GM21381 (cell line): Measurements from ENCODE around the gene CAMKMT.

Experiments used
- ATAC-seq: cut with Tn5 transposase; IDR thresholded peaks from one replicate; pipeline ENCODE4 v1.9.1; 2021; ENCODE audit warnings: mild to moderate bottlenecking, moderate library complexity; ENCODE audit not compliant: unreplicated experiment

Gene CAMKMT

DNA sequence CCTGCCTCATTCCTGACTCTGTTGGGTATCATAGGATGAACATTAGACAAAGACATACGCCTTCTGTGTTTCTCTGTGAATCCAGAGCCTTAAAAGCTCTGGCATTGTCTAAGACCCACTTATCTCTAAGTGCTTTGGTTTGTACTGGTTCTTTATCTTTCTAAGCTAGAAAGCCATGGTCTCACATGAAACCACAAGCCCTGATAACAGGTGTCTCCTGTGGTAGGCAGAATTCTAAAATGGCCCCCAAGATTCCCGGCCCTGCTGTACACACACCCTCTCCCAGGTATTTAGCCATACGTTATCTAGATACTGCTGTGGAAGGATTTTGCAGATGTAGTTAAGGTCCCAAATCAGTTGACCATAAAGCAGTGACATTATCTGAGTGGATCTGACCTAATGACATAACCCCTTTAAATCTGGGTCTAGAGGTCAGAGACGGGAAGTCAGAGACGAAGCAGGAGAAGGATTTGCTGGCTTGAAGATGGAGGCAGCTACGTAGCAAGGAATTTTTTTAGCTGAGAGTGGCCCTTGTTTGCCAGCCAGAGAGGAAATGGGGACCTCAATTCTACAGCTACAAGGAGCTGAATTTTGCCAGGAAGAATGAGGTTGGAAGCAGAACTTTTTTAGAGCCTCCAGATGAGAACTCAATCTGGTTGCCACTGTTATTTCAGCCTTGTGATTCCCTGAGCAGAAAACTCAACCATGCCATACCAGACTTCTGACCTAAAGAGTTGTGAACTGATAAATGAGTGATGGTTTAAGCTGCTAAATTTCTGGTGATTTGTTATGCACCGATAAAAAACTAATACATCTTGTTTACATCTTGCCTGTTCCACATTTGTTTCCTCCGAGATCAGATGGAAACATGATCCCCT lies 186.7 kb downstream of the CAMKMT start:
- ATAC-seq: no peak

DNA sequence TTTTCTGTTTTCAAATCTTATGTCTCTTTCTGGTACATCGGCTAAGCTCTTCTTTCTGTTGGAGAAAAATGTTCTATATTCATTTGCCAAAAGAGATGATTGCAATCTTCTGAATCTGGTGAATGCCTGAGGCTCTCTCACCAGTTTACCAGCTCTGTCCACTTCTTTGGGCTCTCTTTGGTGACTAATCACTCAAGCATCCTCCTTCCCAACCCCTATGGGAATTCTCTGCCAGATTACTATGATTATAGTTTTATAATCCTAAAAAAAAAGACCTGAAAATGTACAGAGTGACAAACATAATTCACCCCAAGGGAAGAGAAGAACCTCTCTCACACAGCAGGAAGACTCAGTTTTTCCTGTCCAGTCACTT lies 187.3 kb downstream of the CAMKMT start:
- ATAC-seq: no peak

DNA sequence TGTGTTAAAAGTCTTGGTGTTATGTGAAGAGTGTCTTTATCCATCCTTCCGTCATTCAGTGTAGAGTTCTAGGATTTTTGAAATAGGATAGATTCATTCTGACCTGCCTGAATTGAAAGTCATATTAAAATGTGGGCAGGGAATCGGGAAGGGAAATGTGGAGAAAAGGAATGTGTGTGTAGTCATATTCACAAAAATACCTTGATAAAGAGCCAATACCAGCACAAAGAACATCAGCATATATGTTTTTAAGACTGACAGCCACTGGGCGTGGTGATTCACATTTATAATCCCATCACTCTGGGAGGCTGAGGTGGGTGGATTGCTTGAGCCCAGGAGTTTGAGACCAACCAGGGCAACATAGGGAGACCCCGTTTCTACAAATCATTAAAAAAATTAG lies 188.1 kb downstream of the CAMKMT start:
- no peak for ATAC-seq

GRCh38 chr2:44550561-44550960 lies 188.8 kb downstream of the CAMKMT start:
- ATAC-seq: no peak

DNA sequence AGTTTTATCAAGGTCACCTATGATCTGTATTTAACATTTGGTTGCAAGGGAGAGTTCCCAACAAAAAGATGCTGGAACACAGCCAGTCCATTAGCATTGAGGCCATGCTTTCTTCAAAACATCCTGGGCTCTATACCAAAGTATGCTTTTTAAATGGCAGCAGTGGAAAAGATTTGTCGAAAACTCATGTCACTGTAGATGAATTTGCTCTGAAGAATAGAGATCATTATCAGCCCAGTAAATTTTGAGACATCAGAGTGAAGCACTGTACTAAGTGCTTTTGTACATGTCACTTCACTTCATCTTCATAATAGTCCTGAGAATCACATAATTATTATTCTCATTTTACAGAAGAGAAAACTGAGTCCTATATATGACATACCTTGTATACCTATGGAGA lies 189.8 kb downstream of the CAMKMT start:
- ATAC-seq: no peak

GRCh38 chr2:44553456-44553855 lies 191.7 kb downstream of the CAMKMT start:
- ATAC-seq: no peak

GRCh38 chr2:44555700-44556099 lies 194.0 kb downstream of the CAMKMT start:
- ATAC-seq: no peak

DNA sequence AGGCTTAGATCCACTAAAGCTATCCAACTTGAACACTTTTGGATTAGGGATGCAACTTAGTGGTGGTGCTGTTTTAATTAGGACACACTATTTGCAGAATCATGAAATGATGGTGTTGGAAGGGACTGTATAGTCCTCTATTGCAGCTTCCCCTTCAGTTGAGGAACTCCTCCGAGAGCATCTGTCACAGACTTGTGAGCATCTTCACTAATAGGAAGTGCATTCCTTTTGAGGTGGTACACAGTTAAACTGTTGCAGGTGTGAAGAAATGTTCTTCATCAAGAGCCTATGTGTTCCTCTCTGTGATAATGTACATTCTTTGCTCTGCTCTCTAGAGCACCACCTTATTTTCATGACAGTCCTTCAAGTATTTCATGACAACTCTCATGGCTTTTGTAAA lies 197.4 kb downstream of the CAMKMT start:
- ATAC-seq: no peak

GRCh38 chr2:44560352-44560751 lies 198.6 kb downstream of the CAMKMT start:
- no peak for ATAC-seq

DNA sequence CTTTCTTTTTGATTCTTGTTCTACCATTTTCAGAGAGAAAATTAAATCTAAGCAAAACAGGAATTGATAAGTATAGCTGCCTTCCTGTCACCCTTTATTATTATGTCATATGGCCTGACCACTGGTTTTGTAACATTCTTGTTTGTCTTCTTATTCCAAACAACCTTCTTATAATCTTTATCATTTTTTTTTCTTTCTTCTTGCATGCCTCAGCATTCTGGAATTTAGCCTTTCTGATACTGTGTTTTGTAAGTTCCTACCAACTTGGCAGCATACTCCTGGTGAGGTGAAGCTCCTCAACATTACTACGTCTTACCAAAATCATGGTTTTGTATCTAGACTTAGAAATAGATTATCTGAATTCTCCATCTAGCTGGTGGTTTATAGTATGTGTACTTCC lies 199.2 kb downstream of the CAMKMT start:
- no peak for ATAC-seq

- no peak for ATAC-seq
Measured at GRCh38 chr2:44562737-44563136, 201.0 kb downstream of the CAMKMT start.

DNA sequence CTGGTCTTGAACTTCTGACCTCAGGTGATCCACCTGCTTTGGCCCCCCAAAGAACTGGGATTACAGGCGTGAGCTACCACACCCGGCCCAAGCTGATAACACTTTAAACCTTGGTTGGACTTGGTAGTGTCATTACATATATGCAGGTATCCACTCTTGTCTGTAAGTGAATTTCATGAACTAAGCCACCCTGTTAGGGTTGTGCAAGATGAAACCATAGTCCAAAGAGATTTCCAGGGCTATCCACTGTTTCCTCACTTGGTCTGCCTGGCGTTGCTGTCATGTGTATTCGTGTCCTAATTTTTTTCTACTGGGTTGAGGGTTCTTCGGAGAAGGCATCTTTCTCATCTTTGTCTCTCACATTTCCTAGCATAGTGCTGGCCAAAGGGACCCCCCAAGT lies 203.0 kb downstream of the CAMKMT start:
- ATAC-seq: no peak

GRCh38 chr2:44566059-44566458 lies 204.3 kb downstream of the CAMKMT start:
- ATAC-seq: no peak

GRCh38 chr2:44569491-44569890 lies 207.7 kb downstream of the CAMKMT start:
- no peak for ATAC-seq

GRCh38 chr2:44570271-44570670 lies 208.5 kb downstream of the CAMKMT start:
- no peak for ATAC-seq

DNA sequence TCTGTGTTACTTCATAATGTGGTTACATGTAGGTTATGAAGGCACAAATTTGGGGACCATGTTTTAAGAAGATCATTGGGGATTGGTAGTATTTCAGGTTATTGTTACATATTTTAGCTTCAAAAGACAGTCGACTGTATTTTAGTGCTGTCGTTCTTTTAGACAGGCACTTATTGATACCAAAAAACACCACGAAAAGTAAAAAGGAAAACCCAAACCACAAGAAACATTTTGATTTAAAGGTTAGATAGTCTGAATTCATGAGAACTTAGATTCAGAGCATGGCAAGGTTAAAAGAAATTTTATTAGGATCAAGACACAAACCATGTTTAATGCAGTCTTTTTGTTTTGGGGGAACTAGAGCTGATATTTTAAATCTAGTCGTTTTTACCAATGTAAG lies 209.0 kb downstream of the CAMKMT start:
- no peak for ATAC-seq

GRCh38 chr2:44572196-44572900 lies 210.6 kb downstream of the CAMKMT start:
- ATAC-seq: no peak

DNA sequence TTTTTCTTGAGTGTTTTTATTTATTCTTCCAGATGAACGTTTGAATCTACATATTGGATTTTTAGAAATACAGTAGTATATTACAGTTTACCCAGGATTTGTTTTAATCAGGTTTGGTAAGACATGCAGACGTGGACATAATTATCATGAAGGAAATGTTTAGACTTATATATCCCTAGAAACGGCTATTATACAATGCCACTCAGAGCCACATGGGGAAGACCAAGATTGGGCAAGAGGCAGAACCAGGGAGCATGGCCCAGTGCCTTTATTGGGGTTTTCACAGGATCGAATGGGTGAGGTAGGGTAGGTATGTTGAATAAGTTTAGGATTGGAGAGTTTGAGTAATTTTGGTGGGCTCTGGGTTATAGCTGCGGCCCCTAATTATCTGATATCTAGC lies 212.2 kb downstream of the CAMKMT start:
- no peak for ATAC-seq

DNA sequence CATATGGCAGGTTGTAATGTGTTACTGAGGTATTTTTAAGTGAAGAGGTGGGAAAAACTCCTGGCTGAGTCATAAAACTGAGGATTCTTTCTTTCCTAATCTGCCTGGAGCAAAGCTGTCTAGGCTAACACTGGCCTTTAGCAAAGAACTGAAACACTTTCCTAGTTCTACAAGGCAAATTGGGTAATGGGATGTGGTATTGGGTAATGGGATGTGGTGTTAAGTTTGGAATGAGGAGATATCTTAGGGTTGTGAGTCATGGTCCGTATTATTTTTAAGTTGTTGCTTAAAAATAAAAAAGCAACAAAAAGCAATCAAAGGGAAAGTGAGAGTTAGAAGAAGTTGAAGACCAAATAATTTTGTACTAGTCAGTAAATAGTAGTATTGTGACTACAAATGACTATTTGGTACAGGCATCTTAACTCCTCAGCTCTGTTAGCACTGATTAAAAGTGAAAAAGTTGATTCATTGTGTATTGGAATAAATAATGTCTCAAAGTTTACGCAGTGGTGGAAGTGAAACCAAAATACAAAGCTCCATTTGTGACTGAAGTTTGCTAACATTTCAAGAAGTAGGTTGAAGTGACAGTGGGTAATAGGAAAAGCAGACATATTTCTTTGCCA lies 216.8 kb downstream of the CAMKMT start:
- peak; percentile 47 for ATAC-seq

GRCh38 chr2:44579115-44579836 lies 217.5 kb downstream of the CAMKMT start:
- ATAC-seq: no peak

- no peak for ATAC-seq
Measured at GRCh38 chr2:44579837-44580230, 218.1 kb downstream of the CAMKMT start.
